22Rv1 (cell line): ENCODE data around the gene MALRD1.

Source experiments
- ZFX ChIP-seq: fragments of 450-650 bp; IDR thresholded peaks from 2 replicates; pipeline ENCODE4 v1.6.1; 2017; ENCODE audit warnings: antibody characterized with exemption, borderline replicate concordance
- TF ChIP-seq, protein P1 (sequence below): fragments of 450-650 bp; IDR thresholded peaks from 2 replicates; pipeline ENCODE4 v1.5.1; 2017; ENCODE audit warnings: mild to moderate bottlenecking

DNA sequence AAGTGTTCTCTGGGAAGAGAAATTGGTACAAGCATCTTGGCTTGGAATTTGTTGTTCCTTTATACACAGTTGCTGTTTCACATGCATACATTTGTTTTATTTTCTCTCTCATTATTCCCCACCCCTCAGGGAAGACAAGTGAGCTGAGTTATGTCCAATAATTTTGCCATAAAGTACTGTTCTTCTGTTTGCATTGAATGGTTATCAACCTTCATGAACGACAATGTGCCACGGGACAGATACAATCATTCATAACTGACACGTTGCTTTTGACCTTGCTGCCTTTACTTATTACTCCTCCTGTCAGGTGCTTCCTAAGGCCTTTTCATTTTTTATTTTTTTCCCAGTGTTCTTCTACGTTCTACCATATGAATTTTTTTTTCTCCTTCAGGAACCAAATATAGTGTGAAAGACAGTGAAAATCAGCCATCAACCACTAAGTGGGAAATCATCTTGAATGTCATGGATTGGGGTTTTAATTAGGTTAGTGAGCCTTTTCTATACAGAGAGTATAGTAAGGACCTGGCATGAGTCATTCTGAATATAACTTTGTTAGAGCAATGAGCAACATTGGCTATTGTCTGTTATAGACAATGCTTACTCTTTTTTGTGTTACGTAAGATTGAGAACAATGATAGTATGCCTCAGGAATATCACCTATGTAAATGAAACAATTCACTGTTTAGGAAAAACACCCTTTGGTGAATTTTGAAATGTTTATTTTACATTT, 383.2 kb downstream of the MALRD1 start:
- TF ChIP-seq, protein P1, sequence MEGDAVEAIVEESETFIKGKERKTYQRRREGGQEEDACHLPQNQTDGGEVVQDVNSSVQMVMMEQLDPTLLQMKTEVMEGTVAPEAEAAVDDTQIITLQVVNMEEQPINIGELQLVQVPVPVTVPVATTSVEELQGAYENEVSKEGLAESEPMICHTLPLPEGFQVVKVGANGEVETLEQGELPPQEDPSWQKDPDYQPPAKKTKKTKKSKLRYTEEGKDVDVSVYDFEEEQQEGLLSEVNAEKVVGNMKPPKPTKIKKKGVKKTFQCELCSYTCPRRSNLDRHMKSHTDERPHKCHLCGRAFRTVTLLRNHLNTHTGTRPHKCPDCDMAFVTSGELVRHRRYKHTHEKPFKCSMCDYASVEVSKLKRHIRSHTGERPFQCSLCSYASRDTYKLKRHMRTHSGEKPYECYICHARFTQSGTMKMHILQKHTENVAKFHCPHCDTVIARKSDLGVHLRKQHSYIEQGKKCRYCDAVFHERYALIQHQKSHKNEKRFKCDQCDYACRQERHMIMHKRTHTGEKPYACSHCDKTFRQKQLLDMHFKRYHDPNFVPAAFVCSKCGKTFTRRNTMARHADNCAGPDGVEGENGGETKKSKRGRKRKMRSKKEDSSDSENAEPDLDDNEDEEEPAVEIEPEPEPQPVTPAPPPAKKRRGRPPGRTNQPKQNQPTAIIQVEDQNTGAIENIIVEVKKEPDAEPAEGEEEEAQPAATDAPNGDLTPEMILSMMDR = no peak
- TF ChIP-seq ZFX = no peak
